Umbilical cord (tissue), 2 donors: ENCODE data around the gene FSD1L. TPM values are rescaled to one million over a fixed set of nuclear protein-coding genes. Genes with fewer than 3 reads are reported as not detected.

Experiments
- DNase-seq: peaks from one replicate; pipeline ENCODE4 v3.0.0-alpha.2; 2015; ENCODE audit warnings: low spot score
- total RNA-seq: library from RNA; depleted of rRNA; stranded (reverse); fragments of >200 nt; gene quantifications from one replicate; pipeline ENCODE4 v1.2.3, GENCODE V29; 2014; ENCODE audit warnings: low replicate concordance; ENCODE audit not compliant: insufficient read depth

The FSD1L gene
- 11.8 TPM for total RNA-seq

DNA sequence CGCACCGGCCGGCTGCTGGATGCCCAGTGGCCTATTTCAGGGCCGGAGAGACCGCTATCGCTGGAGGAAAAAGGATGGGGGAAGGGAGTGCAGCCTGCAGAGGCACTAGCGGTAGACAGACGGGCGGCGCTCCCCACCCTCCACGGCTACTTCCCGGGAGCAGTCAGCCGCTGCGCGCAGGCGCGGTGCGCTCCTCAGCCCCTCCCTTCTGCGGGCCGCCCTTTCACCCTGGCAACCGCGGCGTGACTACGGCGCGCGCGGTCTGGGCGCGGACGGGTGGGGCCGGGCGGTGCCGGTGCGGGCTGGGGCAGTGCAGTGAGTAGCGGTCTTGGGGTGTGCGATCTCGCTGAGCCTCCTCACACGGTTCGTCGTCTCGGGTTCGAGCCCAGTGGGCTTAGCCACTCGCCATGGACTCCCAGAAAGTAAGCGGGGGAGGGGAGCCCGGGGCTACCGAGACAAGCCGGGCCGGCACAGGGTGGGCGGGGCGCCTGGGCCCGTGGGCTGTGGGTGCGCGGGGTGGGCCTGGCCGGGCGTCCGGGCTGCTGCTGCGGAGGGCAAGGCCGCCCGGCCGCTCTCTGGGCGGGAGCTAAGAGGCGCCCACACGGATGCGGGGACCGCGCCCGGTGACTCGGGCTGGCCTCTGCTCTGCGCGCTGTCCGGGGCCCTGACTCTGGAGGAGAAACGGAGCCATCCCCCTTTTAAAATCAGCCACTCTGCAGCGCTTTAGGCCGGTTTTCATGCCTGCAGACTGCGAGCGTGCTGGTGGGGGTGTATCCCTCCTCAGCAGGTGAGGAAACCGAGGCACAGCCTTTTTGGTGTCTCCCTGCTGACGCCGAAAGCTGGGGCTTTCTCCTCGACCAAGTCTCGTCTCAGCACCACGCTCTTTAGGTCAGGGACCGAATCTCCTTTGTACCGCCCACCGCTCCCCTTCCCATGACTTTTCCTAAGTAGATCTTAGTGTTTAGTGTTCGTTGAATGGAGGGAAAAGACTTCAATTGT lies at the start of gene FSD1L:
FSD1L (plus strand) TSS at position 221 of the 999 bp plus-strand sequence; CDS start at position 408, 187 bp downstream.
- DNase-seq: peak; percentile 90

DNA sequence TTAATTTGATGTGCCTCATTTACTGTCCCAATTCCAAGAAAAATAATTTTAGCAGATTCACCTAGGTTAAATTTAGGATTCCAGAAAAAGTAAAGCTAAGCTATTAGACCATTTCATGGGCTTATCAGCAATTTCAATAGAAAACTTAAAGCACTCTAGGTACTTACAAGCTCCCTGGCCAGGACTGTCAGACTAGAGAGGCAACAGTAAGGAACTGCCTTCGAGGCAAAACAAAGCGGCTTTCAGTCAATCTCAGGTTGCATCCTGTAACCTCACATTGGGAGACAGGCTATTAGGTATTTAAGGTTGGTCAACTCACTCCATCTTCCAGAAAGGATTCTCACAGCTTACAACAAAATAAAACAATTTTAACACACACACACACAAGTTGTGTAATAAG lies 48.7 kb upstream of the FSD1L start:
- no peak for DNase-seq

DNA sequence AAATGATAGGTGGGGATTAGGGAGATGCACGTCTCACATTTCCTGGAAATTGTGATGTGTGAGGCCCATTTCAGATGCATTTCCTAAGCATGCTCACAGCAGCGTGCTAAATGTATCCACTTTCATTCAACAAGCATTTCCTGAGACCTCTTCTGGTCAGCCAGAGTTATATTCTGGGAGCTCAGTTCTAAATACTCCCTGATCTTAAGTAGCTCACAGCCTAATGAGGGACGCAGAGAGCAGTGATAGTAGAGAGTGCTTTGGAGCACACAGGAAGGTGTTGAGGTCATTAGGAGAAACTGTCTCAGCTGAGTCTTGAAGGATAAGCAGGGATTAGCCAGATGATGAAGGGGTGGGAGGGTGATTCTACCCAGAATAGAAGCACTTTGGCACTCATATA lies 46.2 kb upstream of the FSD1L start:
- peak; percentile 38 for DNase-seq

DNA sequence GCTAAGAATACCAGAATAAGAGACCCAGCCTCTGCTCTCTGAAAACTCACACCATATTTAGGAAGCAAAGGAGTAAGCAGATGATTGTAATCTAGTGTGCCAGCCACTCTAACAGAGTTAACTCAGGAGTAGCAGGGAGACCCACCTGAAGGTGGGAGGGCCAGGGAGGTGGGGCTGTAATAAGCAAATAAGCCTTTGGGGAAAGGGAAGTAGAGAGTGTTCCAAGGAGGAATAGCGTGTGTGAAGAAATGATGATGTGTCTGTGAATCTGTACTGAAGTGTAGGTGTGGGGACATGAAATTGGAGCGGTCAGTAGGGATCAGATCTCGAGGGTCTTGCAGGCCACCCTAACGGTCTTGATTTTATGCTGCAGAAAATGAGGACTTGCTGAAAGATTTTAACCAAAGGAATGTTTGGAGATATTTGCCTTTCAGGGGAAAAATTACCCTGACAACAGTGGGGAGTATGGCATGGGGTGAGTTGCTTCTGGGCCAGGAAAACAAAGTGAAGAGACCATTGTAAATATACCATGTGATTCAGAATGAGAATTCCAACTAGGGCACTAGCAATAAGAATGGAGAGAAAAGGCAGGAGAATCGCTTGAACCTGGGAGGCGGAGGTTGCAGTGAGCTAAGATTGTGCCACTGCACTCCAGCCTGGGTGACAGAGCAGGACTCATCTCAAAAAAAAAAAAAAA lies 44.1 kb upstream of the FSD1L start:
- DNase-seq: no peak

DNA sequence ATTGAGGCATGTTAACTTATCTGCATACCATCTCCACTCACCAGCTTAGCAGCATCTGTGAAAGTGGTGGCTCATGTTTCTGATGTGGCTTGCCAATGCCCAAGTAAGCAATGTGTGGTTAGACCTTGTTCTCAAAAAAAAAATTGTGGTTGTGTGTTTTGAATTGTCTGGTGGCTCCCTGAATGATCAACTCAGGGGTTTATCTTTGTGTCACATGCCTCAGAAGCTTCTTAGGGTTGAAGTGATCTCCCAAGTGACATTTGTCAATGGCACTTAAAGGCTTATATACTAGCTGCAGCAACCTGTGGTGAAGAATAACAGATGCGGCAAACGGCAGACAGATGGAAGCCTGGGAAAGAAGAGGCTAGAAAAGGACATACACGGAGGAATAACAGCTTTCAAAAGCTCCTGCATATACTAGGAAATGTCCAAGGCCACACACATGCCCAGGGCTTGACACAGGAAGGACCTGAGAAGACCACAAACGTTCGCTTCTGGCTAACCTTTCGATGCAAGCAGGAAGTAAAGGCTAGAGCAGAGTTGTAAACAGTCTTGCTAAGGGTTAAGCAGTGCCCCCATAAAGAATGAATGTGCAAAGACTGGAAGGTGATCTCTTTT lies 42.2 kb upstream of the FSD1L start:
- DNase-seq: no peak

DNA sequence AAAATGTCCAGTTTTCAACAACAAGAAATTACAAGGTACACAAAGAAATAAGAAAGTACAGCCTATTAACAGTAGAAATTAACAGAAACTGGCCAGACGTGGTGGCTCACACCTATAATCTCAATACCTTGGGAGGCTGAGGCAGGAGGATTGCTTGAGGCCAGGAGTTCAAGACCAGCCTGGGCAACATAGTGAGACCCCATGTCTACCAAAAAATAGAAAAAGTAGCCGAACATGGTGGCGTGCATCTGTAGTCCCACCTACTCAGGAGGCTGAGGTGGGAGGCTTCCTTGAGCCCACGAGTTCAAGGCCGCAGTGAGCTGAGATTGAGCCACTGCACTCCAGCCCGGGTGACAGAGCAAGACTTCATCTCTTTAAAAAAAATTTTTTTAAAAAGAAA lies 41.5 kb upstream of the FSD1L start:
- no peak for DNase-seq

DNA sequence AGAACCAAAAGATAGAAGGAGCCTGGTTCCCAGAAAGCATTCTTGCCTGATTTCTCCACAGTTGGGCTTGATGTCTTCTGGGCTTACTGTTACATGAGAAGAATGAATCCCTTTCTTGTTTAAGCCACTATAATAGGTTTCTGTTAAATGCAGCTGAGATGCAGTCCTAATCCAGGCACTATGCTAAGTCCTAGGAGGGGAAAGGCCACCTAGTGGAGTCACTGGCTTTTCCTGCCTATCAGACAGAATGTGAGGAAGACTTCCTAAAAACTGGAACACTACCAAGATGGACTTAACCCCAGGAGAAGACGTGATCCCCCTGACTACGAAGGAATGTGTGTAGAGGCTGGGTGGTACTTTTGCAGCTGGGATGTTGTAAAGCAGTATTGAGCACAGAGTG lies 34.3 kb upstream of the FSD1L start:
- DNase-seq: peak; percentile 72

DNA sequence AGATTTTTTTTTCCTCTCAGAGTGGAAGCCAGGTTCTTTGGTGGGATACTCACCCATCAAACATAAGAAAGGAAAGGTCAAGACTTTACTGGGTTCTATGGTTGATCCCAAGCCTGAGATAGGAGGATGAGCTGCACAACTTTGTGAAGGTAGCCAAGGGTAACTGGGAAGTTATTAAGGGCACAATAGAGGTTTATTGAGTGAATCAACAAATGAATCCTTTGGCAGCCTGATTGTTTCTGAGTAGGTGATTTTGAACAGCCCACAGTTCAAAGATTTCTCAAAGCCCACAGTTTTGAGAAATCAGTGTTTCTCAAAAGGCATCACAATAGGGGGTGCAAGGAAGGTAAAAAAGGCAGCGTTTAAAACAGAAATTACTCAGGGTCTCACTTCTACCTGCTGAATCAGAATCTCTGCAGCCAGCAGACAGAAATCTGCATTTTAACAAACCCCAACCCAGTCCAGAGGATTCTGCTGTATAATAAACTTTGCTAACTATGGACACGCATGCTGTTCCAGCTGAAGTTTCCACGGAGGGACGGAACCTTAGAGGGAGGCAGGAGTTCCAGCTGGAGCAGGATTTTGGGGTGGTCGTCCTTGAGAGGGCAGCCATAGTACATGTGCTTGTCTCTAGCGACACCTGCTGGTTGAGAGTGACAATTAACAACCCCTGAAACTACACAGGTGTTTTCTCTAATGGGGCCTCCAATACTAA lies 32.7 kb upstream of the FSD1L start:
- peak; percentile 49 for DNase-seq

DNA sequence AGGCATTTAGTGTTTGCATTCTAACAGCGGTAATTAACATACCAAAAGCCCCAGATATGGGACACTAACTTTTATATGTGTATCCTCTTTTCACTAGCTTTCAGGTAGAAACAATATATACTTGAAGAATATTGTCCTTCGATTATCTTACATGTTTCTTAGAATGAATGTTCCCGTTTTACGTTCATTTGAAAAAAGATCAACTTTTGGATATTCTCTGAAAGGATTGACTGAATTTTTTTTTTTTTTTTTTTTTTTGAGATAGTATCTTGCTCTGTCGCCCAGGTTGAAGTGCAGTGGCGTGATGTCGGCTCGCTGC lies 32.2 kb upstream of the FSD1L start:
- no peak for DNase-seq

DNA sequence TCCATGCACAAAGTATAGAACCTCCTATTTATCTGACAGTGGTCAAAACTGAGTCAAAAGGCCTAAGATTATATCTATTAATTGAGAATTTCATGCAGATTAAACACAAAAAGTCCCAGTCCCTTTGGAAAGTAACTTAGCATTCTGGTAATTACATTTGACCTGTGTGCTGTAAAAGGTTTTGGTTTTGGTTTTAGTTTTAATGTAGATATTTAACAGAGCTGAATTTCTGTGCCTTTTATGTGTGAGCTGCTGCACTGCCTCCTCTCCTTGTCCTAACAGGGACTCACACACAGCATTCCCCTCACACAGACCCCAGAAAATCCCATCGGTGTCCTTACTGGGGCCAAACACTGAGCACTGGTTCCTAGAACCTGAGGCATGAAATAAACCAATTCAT lies 31.0 kb upstream of the FSD1L start:
- DNase-seq: no peak

DNA sequence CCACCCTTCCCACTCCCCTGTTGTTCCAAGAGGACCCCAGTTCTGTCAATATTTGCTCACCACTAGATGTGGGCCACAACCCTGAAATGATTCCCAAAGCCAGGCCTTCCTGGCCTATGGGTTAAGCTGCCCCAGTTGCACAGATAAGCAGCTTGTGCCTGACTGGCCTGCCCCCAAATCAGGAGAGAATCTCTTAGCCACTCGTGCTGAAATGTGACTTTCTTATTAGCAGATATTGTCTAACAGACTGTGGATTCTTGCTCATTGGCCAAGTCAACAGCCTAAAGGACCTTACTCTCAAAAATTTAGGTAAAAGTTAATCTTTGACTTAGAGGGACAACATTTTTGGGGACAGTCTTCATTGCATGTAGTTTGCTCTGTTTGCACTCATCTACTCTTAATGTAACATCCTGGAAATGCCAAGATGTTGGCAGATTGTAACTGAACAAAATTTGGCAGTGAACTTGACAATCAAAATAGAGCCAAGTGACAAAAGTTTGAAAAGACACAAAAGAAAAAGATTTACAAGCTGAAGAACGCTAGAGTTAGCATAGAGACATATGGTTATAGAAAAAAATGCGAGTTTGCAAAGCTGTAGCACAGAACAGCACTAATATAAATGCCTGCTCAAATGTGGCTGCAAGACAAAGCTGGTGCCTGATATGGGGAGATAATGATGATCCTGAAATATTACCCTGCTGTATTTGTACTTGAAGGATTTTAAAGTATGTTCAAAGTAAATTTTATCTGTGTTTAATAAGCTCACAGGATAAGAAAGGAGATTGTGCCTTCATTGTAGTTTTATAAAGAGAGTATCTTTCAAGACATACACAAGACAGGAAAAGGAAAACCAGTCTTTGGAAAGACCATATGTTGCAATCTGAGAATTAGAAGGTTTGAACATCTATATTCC lies 29.0 kb upstream of the FSD1L start:
- DNase-seq: peak; percentile 93

DNA sequence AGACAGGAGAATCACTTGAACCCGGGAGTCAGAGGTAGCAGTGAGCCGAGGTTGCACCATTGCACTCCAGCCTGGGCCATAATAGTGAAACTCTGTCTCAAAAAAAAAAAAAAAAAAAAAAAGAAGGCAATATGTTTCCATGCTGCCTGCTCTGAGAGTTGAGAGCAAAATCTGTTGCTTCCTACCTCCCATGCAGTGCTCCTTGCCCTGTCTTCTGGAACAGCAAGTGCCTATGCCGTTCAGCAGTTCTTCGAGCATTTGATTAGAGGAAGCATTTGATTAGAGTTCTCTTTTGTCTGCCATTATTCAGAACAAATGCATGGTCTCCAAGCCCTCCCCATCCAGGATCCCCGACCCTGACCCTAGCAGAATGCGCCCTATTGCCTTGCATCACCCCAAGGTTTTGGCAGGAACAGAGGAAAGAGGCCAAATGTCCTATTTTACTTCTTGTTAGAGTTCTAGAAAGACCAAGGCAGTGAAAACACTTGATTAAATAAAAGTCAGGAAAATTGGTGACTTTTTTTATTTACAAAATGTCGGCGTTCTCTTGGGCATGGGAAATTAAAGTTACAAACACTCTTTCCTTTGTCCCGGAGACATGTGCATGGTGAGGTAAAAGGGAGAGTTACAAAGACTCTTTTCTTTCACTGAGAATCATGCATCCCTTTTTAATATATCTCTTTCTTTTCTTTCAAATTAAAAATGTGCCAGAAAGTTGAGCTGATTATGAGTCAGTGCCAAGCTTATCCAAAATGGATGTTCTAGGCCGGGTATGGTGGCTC lies 27.8 kb upstream of the FSD1L start:
- DNase-seq: no peak

DNA sequence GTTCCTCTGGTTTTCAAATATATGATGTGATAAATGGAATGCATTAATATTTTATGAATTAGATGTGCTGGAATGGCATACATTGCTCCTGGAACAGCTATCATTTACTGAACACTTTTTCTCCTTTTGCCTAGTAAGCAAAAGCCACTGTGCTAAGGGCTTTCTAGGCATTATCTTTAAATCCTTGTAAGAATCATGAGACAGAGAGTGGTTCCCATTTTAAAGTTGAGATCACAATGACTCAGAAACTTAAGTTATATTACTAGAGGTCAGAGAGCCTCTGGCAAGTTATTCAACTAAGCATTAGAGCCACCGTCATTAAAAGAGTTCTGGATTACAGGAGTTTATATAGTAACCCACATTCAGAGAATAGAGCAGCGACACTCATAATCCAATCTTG lies 26.7 kb upstream of the FSD1L start:
- DNase-seq: peak; percentile 84

DNA sequence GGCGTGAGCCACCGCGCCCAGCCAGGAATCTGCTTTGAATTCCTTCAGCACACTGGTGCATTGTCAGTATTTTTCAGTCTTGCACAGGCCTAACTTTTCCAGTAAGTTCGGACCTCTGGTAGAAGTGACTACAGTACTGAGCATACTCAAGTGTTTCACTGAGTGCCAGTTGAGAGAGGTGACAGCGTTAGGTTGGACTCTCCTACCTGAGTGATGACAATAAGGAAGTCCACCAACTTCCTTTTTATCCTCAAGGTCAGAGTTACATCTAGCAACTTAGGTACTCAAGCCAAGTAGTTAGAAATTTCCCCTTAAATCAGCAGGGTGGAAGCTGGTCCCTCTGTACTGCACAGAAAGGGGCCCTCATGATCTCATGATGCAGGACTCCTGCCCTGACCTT lies 26.0 kb upstream of the FSD1L start:
- DNase-seq: no peak

DNA sequence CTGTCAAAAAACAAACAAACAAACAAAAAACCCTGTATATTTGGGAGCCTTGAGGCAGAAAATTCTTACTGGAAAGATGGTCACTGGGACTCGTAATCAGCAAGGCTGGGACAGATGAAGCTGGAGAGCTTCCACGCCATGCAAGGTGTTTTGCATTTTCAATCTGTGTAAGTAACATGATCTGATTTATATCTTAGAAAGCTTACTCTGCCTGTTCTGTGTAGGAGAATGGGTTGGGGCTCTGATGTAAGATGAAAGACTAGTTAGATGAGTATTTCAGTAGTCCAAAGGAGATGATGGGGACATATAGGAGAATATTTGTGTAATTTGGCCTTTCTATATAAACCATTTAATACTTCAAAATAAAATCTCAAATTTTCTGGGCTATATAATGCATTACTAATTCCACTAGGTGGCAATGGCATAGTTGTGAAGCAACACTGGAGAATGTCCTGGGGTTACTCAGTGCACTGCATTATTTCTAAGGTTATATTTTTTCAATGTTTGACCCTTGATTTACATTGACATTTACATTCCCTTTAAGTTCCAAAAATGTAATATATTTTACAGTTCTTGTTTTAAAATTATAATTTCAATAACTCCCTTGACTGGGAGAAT lies 21.9 kb upstream of the FSD1L start:
- DNase-seq: no peak

DNA sequence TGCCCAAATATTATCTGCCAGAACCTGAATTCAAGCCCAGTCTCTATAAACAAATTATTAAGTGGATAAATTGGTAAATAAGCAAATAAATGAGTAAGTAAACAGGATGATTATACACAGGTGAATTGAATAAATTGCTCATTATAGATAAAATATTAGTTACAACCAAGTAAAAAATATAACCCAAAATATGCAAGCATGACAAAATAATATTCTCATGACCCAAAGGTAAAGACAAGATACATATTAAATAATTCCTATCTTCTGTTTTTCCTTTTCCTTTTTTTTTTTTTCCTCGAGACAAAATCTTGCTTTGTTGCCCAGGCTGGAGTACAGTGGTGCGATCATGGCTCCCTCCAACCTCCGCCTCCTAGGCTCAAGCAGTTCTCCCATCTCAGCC lies 21.2 kb upstream of the FSD1L start:
- DNase-seq: no peak

DNA sequence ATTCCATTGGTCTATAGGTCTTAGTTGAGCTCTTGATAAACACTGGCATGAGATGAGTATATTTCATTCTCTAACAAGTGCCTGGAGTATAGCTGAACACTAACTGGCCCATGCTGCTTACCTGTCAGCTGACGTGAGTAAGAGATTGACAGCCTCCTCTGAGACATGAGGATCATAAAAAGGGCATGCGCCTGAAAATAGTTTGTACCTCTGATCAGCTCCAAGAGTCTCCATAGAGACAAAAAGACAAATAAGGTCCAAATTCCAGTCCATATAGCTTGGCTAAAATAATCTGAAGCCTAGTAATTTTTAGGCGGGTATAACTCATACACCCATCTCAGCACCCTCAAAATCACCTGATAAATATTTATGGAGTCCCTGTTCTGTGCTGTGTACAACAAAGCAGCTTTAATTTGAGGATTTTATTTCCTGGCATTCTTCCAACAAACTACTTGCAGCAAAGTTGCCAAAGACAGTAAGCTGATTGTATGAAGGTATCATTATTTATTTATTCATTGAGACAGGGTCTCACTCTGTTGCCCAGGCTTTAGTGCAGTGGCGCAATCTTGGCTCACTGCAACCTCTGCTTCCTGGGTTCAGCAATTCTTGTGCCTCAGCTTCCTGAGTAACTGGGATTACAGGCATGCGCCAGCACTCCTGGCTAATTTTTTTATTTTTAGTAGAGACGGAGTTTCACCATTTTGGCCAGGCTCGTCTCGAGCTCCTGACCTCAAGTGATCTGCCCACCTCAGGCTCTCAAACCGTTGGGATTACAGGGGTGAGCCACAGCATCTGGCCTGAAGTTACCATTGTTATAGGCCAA lies 16.2 kb upstream of the FSD1L start:
- no peak for DNase-seq

DNA sequence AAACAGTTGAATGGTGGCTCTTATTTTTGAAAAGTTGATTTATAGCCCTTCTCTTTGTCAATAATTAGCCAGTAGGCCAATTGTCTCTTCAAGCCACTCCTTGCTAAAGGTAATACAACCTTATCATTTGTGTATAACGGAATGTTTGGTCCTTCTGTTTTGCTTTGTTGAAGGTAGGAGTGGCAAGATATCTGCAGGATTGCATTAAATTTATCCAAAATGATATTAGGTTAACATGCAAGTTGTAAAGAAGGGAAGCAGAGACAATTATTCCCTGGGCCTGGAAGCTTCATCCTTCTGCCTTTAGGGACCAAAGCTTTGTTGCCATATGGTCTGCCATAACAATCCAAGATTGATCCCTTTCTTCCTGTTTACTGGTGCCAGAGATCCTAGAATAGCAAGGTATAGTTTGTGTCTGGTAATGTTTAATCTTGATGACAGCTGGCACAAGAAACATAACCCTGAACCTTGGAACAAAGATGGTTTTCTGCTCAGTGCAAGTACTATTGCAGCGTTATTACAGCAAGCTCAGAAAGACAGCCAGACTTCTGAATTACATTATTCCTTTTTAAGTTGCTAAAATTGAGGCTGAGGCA lies 15.5 kb upstream of the FSD1L start:
- no peak for DNase-seq
